ENCODE data around the gene CREB3L4. TPM values are rescaled to one million over a fixed set of nuclear protein-coding genes. Genes with fewer than 3 reads are reported as not detected.

CREB3L4 gene
- total and polyA plus RNA-seq, 7 donors = 3.7 to 12.6 (median 5.3) TPM

- Histone ChIP-seq H3K36me3 (ENCODE audit: insufficient read depth in 1 of 2, low read depth in 1 of 2) (peaks cover 13 to 97% of the 10 kb centered on the region in 2 donors), H3K4me1 (no peaks in the 10 kb centered on the region), H3K9me3 (no peaks in the 10 kb centered on the region), H3K27me3 (ENCODE audit: insufficient read depth in 3 of 3, low read length in 2 of 3) (no peaks in the 10 kb centered on the region), H3K27ac (no peak overlapping the region), H3K4me3 (no peak overlapping the region)
- WGBS, 3 donors = 86 to 93% (median 93%) methylated on average over 9 to 14 of the region's 14 CpGs
- no peak for ATAC-seq
- no peak for DNase-seq
- no peak for TF ChIP-seq CTCF (IDR thresholded peaks at IDR 0.05)
- intact Hi-C loops (cut with DNase I) = no loop called here
These were observed 34.3 kb upstream of the CREB3L4 start for GRCh38 chr1:153933430-153933829.

DNA sequence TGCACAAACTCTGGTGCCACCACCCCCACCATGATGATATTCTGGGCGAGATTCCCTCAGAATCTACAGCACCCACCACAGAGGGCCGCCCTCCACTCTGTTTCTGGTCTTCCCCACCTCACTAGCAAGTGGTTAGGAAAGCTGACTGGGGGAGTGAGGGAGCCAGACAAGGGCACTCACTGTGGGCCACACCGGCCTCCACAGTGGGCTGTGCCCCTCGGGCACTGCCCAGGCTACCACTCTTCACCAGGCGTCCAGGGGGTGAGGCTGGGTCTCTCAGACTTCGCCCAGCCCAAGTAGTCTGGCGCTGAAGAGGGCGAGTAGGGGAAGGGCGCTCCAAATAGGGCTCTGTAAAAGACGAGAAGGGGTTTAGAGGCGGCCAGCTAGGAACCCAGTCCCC, 33.7 kb upstream of the CREB3L4 start:
- ATAC-seq (no peak), DNase-seq (no peak)
- TF ChIP-seq CTCF (IDR thresholded peaks at IDR 0.05) = no peak
- H3K27me3 ChIP-seq (ENCODE audit: insufficient read depth in 3 of 3, low read length in 2 of 3) = no peaks in the 10 kb centered on the region
- whole genome bisulfite sequencing, 3 donors = 92 to 96% (median 96%) methylated on average over 11 of the region's 11 CpGs
- no peaks in the 10 kb centered on the region for H3K4me1 ChIP-seq
- peaks cover 13 to 100% of the 10 kb centered on the region in 2 donors for H3K36me3 ChIP-seq (ENCODE audit: insufficient read depth in 1 of 2, low read depth in 1 of 2)
- intact Hi-C loops (cut with DNase I) = no loop called here
- H3K9me3 ChIP-seq = no peaks in the 10 kb centered on the region
- H3K27ac ChIP-seq = no peak overlapping the region
- H3K4me3 ChIP-seq = no peak overlapping the region

DNA sequence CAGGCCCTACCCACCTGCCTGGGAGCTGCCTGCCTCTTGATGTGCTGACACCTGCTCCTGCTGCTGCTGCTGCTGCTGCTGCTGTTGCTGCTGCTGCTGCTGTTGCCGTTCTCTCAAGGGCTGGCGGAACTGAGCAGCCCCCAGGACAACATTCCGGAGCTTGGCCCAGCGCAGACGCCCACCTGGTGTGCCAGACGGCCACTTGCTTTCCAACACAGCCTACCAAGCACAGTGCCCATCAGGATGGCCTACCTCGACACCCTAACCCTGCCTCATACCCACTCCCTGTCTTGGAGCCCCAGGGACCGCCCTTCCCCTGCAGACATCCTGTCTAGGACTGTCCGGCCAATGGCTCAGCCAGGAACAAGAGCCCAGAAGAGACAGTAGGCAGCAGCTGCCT, 33.0 kb upstream of the CREB3L4 start:
- intact Hi-C loops (cut with DNase I) = no loop called here
- H3K4me1 ChIP-seq = no peaks in the 10 kb centered on the region
- 88 to 92% (median 90%) methylated on average over 9 of the region's 9 CpGs for WGBS, 3 donors
- no peak overlapping the region for H3K27ac ChIP-seq
- H3K36me3 ChIP-seq (ENCODE audit: insufficient read depth in 1 of 2, low read depth in 1 of 2) = peaks cover 13 to 100% of the 10 kb centered on the region in 2 donors
- no peak for ATAC-seq
- TF ChIP-seq CTCF (IDR thresholded peaks at IDR 0.05) = no peak
- DNase-seq = no peak
- H3K9me3 ChIP-seq = no peaks in the 10 kb centered on the region
- H3K27me3 ChIP-seq (ENCODE audit: insufficient read depth in 3 of 3, low read length in 2 of 3) = no peaks in the 10 kb centered on the region
- no peak overlapping the region for H3K4me3 ChIP-seq

- no peak for DNase-seq
- TF ChIP-seq CTCF (IDR thresholded peaks at IDR 0.05) = no peak
- Histone ChIP-seq H3K36me3 (ENCODE audit: insufficient read depth in 1 of 2, low read depth in 1 of 2) (peaks cover 12 to 100% of the 10 kb centered on the region in 2 donors), H3K4me1 (no peaks in the 10 kb centered on the region), H3K9me3 (no peaks in the 10 kb centered on the region), H3K27ac (no peak overlapping the region), H3K27me3 (ENCODE audit: insufficient read depth in 3 of 3, low read length in 2 of 3) (no peaks in the 10 kb centered on the region), H3K4me3 (no peak overlapping the region)
- no peak for ATAC-seq
- WGBS, 3 donors = 94 to 98% (median 95%) methylated on average over 12 of the region's 12 CpGs
- intact Hi-C loops (cut with DNase I) = no loop called here
These were observed 31.5 kb upstream of the CREB3L4 start for GRCh38 chr1:153936011-153936802.

GRCh38 chr1:153937331-153937730, 30.4 kb upstream of the CREB3L4 start:
- intact Hi-C loops (cut with DNase I) = no loop called here
- Histone ChIP-seq H3K27ac (no peak overlapping the region), H3K9me3 (no peaks in the 10 kb centered on the region), H3K4me3 (no peak overlapping the region), H3K27me3 (ENCODE audit: insufficient read depth in 3 of 3, low read length in 2 of 3) (no peaks in the 10 kb centered on the region), H3K4me1 (no peaks in the 10 kb centered on the region), H3K36me3 (ENCODE audit: insufficient read depth in 1 of 2, low read depth in 1 of 2) (peaks cover 8 to 98% of the 10 kb centered on the region in 2 donors)
- DNase-seq (no peak), ATAC-seq (no peak)
- no peak for TF ChIP-seq CTCF (IDR thresholded peaks at IDR 0.05)
- 96 to 97% (median 97%) methylated on average over 10 of the region's 10 CpGs for WGBS, 3 donors

Data from psoas muscle (tissue), 8 donors.